Liver (tissue), 3 donors: ENCODE results near the gene CACNA1C.

Experiments
- EGR1 ChIP-seq, 2 donors: IDR thresholded peaks; 2 replicates each; pipeline ENCODE4 v1.6.1; 2016 to 2018; ENCODE audit warnings: antibody characterized with exemption in 2 of 2, low read depth in 2 of 2
- FOXA2 ChIP-seq: IDR thresholded peaks from 2 replicates; pipeline ENCODE4 v1.6.1; 2016; ENCODE audit warnings: antibody characterized with exemption
- GABPA ChIP-seq, 2 donors: IDR thresholded peaks in 1 of 2; conservative IDR thresholded peaks in 1 of 2; 2 replicates each; pipeline ENCODE4 v1.6.1; 2016; ENCODE audit warnings: antibody characterized with exemption in 2 of 2, mild to moderate bottlenecking in 1 of 2, moderate library complexity in 1 of 2
- JUND ChIP-seq, 2 donors: IDR thresholded peaks; 2 replicates each; pipeline ENCODE4 v1.6.1; 2016; ENCODE audit warnings: antibody characterized with exemption in 2 of 2
- NR2F2 ChIP-seq: IDR thresholded peaks from 2 replicates; pipeline ENCODE4 v1.6.1; 2016; ENCODE audit warnings: antibody characterized with exemption
- RAD21 ChIP-seq, 2 donors: IDR thresholded peaks; 2 replicates each; pipeline ENCODE4 v1.6.1; 2016; ENCODE audit warnings: antibody characterized with exemption in 2 of 2, mild to moderate bottlenecking in 2 of 2
- SP1 ChIP-seq: IDR thresholded peaks from 2 replicates; pipeline ENCODE4 v1.6.1; 2018; ENCODE audit warnings: antibody characterized with exemption, mild to moderate bottlenecking
- TAF1 ChIP-seq: conservative IDR thresholded peaks from 2 replicates; pipeline ENCODE4 v1.6.1; 2016; ENCODE audit warnings: antibody characterized with exemption, mild to moderate bottlenecking
- YY1 ChIP-seq: IDR thresholded peaks from 2 replicates; pipeline ENCODE4 v1.6.1; 2016; ENCODE audit warnings: antibody characterized with exemption, mild to moderate bottlenecking
- TF ChIP-seq, protein P1 (sequence below): fragments of 150-350 bp; IDR thresholded peaks from 2 replicates; pipeline ENCODE4 v1.5.1; 2017; ENCODE audit warnings: improper control_type of control experiment, low read depth, low read length; ENCODE audit not compliant: missing input control
- TF ChIP-seq, protein P2 (sequence below): IDR thresholded peaks from 2 replicates; pipeline ENCODE4 v1.6.1; 2016; ENCODE audit warnings: antibody characterized with exemption
- TF ChIP-seq, protein P3 (sequence below): IDR thresholded peaks from 2 replicates; pipeline ENCODE4 v1.6.1; 2016; ENCODE audit warnings: antibody characterized with exemption, mild to moderate bottlenecking
- TF ChIP-seq, protein P4 (sequence below): IDR thresholded peaks from 2 replicates; pipeline ENCODE4 v1.6.1; 2016; ENCODE audit warnings: antibody characterized with exemption
- donor health status: healthy.
- donor health status: healthy.

DNA sequence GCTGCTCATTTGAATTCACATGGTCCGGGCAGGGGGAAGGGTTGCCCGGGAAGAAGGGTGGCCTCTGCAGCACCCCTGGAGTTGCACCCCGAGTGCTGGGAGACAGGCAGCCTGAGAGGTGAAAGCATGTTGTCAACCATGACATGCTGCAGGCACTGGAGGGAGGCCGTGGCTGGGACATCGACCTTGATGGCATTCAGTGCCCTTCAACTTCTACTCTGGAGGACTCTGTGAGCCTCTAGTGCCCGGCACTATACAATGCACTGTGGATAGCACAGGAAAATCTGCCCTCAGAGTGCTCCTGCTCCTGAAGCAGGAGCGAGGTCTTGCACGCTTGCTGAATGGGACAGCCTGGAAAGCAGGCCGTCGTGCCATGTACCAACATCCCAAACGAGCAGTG is 382.7 kb downstream of the CACNA1C start:
- TF ChIP-seq, protein P1, sequence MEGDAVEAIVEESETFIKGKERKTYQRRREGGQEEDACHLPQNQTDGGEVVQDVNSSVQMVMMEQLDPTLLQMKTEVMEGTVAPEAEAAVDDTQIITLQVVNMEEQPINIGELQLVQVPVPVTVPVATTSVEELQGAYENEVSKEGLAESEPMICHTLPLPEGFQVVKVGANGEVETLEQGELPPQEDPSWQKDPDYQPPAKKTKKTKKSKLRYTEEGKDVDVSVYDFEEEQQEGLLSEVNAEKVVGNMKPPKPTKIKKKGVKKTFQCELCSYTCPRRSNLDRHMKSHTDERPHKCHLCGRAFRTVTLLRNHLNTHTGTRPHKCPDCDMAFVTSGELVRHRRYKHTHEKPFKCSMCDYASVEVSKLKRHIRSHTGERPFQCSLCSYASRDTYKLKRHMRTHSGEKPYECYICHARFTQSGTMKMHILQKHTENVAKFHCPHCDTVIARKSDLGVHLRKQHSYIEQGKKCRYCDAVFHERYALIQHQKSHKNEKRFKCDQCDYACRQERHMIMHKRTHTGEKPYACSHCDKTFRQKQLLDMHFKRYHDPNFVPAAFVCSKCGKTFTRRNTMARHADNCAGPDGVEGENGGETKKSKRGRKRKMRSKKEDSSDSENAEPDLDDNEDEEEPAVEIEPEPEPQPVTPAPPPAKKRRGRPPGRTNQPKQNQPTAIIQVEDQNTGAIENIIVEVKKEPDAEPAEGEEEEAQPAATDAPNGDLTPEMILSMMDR: no peak
- TF ChIP-seq JUND (IDR thresholded peaks at IDR 0.05): no peak
- TF ChIP-seq TAF1: no peak
- TF ChIP-seq, protein P2, sequence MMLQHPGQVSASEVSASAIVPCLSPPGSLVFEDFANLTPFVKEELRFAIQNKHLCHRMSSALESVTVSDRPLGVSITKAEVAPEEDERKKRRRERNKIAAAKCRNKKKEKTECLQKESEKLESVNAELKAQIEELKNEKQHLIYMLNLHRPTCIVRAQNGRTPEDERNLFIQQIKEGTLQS: no peak
- TF ChIP-seq SP1: no peak
- TF ChIP-seq, protein P3, sequence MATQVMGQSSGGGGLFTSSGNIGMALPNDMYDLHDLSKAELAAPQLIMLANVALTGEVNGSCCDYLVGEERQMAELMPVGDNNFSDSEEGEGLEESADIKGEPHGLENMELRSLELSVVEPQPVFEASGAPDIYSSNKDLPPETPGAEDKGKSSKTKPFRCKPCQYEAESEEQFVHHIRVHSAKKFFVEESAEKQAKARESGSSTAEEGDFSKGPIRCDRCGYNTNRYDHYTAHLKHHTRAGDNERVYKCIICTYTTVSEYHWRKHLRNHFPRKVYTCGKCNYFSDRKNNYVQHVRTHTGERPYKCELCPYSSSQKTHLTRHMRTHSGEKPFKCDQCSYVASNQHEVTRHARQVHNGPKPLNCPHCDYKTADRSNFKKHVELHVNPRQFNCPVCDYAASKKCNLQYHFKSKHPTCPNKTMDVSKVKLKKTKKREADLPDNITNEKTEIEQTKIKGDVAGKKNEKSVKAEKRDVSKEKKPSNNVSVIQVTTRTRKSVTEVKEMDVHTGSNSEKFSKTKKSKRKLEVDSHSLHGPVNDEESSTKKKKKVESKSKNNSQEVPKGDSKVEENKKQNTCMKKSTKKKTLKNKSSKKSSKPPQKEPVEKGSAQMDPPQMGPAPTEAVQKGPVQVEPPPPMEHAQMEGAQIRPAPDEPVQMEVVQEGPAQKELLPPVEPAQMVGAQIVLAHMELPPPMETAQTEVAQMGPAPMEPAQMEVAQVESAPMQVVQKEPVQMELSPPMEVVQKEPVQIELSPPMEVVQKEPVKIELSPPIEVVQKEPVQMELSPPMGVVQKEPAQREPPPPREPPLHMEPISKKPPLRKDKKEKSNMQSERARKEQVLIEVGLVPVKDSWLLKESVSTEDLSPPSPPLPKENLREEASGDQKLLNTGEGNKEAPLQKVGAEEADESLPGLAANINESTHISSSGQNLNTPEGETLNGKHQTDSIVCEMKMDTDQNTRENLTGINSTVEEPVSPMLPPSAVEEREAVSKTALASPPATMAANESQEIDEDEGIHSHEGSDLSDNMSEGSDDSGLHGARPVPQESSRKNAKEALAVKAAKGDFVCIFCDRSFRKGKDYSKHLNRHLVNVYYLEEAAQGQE: no peak
- TF ChIP-seq EGR1 (IDR thresholded peaks at IDR 0.05; ENCODE audit: low read depth in 2 of 2): no peak
- TF ChIP-seq YY1: no peak
- no peak for TF ChIP-seq RAD21 (IDR thresholded peaks at IDR 0.05)
- TF ChIP-seq, protein P4, sequence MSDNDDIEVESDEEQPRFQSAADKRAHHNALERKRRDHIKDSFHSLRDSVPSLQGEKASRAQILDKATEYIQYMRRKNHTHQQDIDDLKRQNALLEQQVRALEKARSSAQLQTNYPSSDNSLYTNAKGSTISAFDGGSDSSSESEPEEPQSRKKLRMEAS: no peak
- TF ChIP-seq GABPA (IDR thresholded peaks at IDR 0.05 in 1 of 2, conservative IDR thresholded peaks at IDR 0.05 in 1 of 2): no peak
- no peak for TF ChIP-seq FOXA2
- no peak for TF ChIP-seq NR2F2
